MM.1S (cell line): ENCODE measurements around the gene TMEM135.

Experiments
- CTCF ChIP-seq: fragments of 300-600 bp; sonication (generic); IDR thresholded peaks from 2 replicates; pipeline ENCODE4 v1.5.1; 2016; ENCODE audit warnings: antibody characterized with exemption, low read length, mixed read lengths
- EZH2 ChIP-seq: fragments of 300-600 bp; sonication (generic); optimal IDR thresholded peaks from 2 replicates; pipeline ENCODE3; 2017; ENCODE audit warnings: low read depth, mild to moderate bottlenecking, antibody characterized with exemption, low read length, mixed read lengths
- EZH2phosphoT487 ChIP-seq: fragments of 300-600 bp; sonication (generic); IDR thresholded peaks from 2 replicates; pipeline ENCODE4 v1.6.1; 2018; ENCODE audit warnings: antibody characterized with exemption, low read length

GRCh38 chr11:87290304-87290922 is 252.7 kb downstream of the TMEM135 start:
- TF ChIP-seq CTCF = peak; percentile 72
- no peak for TF ChIP-seq EZH2phosphoT487
- no peak for TF ChIP-seq EZH2
